A549 (cell line): ENCODE results near the gene TMEM175. TPM values are rescaled to one million over a fixed set of nuclear protein-coding genes. Genes with fewer than 3 reads are reported as not detected.

Experiments
- ATAC-seq, 2 experiments: fragments of 200-7000 bp in 1 of 2; fragments of >200 bp in 1 of 2; cut with Nextera tagmentation in 1 of 2; cut with Tn5 transposase in 1 of 2; 3 replicates each; pipeline versions ENCODE4 v1.8.0 to v1.9.1; 2018 to 2020; ENCODE audit warnings: mild to moderate bottlenecking in 1 of 2, moderate library complexity in 1 of 2
- CTCF ChIA-PET: fragments of 300-600 bp; sonication (Branson Sonifier 250); formaldehyde crosslinking; extraction: SDS; loops from one replicate; lab custom pipeline; 2021; ENCODE audit warnings: antibody characterized with exemption, inconsistent platforms; lab: Yijun Ruan, JAX
- POLR2A ChIA-PET: fragments of 350-600 bp; formaldehyde crosslinking; extraction: SDS; loops from one replicate; lab custom pipeline; 2021; ENCODE audit warnings: antibody characterized with exemption, inconsistent platforms; lab: Yijun Ruan, JAX
- DNase-seq, 2 experiments: peaks; one replicate each; pipeline versions ENCODE4 v3.0.0 to v3.0.0-alpha.2; 2011 to 2016; ENCODE audit warnings: low read depth in 1 of 2, low spot score in 1 of 2
- FAIRE-seq: peaks from 2 replicates; lab custom pipeline; 2011; peaks lifted over from hg19 to GRCh38; lab: Jason Lieb, UNC
- H3K27ac ChIP-seq, 2 experiments: fragments of >200 bp; sonication (Bioruptor Twin); formaldehyde crosslinking; 3 replicates each; pipeline ENCODE4 v1.5.1; 2016 to 2017
- H3K4me1 ChIP-seq: fragments of >200 bp; sonication (Bioruptor Twin); formaldehyde crosslinking; 3 replicates; pipeline ENCODE4 v1.6.1; 2016
- H3K4me2 ChIP-seq: fragments of >200 bp; sonication (Bioruptor Twin); formaldehyde crosslinking; 3 replicates; pipeline ENCODE4 v1.6.1; 2016
- H3K4me3 ChIP-seq: fragments of >200 bp; sonication (Bioruptor Twin); formaldehyde crosslinking; 3 replicates; pipeline ENCODE4 v1.5.1; 2016
- H3K9me3 ChIP-seq: fragments of >200 bp; sonication (Bioruptor Twin); formaldehyde crosslinking; 3 replicates; pipeline ENCODE4 v1.6.1; 2016
- ATOH8 ChIP-seq: fragments of 250-450 bp; sonication (Bioruptor Pico); IDR thresholded peaks from 2 replicates; pipeline ENCODE4 v1.5.0; 2020; ENCODE audit warnings: low read depth, mild to moderate bottlenecking, moderate library complexity
- CBX2 ChIP-seq: fragments of 200-600 bp; sonication (generic); IDR thresholded peaks from 2 replicates; pipeline ENCODE4 v1.6.1; 2016; ENCODE audit warnings: low read depth, mild to moderate bottlenecking, borderline replicate concordance
- CHD2 ChIP-seq: fragments of 150-350 bp; IDR thresholded peaks from 2 replicates; pipeline ENCODE4 v1.6.1; 2014; ENCODE audit warnings: low read length; ENCODE audit not compliant: partially characterized antibody
- E2F6 ChIP-seq: IDR thresholded peaks from 2 replicates; pipeline ENCODE4 v1.6.1; 2012; ENCODE audit warnings: low read depth, borderline replicate concordance
- FOSL2 ChIP-seq, 2 experiments: fragments of 450-650 bp in 1 of 2; fragments of >200 bp in 1 of 2; sonication (Bioruptor Twin) in 1 of 2; formaldehyde crosslinking; IDR thresholded peaks; 2 replicates each; pipeline versions ENCODE4 v1.5.0 to v1.6.1; 2016 to 2020; ENCODE audit warnings: mild to moderate bottlenecking in 1 of 2, moderate library complexity in 1 of 2
- HOXB13 ChIP-seq: fragments of 250-450 bp; sonication (Bioruptor Pico); IDR thresholded peaks from 2 replicates; pipeline ENCODE4 v1.5.0; 2020; ENCODE audit warnings: low read depth, mild to moderate bottlenecking, moderate library complexity
- JUN ChIP-seq, 2 experiments: fragments of >200 bp; sonication (Bioruptor Twin); formaldehyde crosslinking; IDR thresholded peaks; 2 replicates in 1 of 2; 3 replicates in 1 of 2; pipeline ENCODE4 v1.6.1; 2016 to 2017
- KDM1A ChIP-seq: fragments of 200-600 bp; sonication (generic); IDR thresholded peaks from 2 replicates; pipeline ENCODE4 v1.6.1; 2016; ENCODE audit warnings: low read depth, mild to moderate bottlenecking
- KDM5A ChIP-seq: fragments of 200-600 bp; sonication (generic); IDR thresholded peaks from 2 replicates; pipeline ENCODE4 v1.6.1; 2016; ENCODE audit warnings: antibody characterized with exemption, mild to moderate bottlenecking
- MAFK ChIP-seq: fragments of 450-650 bp; IDR thresholded peaks from 2 replicates; pipeline ENCODE4 v1.6.1; 2014; ENCODE audit not compliant: partially characterized antibody
- RAD21 ChIP-seq, 2 experiments: fragments of >200 bp in 1 of 2; sonication (Bioruptor Twin) in 1 of 2; formaldehyde crosslinking in 1 of 2; IDR thresholded peaks in 1 of 2; conservative IDR thresholded peaks in 1 of 2; 2 replicates in 1 of 2; 3 replicates in 1 of 2; pipeline ENCODE4 v1.6.1; 2012 to 2018; ENCODE audit warnings: inconsistent platforms in 1 of 2
- RARB ChIP-seq: fragments of 250-450 bp; sonication (Bioruptor Pico); IDR thresholded peaks from 2 replicates; pipeline ENCODE4 v1.8.0; 2021; ENCODE audit warnings: mild to moderate bottlenecking, moderate library complexity
- RCOR1 ChIP-seq: fragments of 150-350 bp; IDR thresholded peaks from 2 replicates; pipeline ENCODE4 v1.6.1; 2014; ENCODE audit warnings: antibody characterized with exemption, low read length, low read depth
- RFX5 ChIP-seq: fragments of 450-650 bp; IDR thresholded peaks from 2 replicates; pipeline ENCODE4 v1.7.1; 2014; ENCODE audit warnings: antibody characterized with exemption, mild to moderate bottlenecking, moderate library complexity
- TFCP2L1 ChIP-seq: fragments of 250-450 bp; sonication (Bioruptor Pico); IDR thresholded peaks from 2 replicates; pipeline ENCODE4 v1.5.0; 2021; ENCODE audit warnings: mild to moderate bottlenecking
- TP53 ChIP-seq: fragments of 250-450 bp; sonication (Bioruptor Pico); IDR thresholded peaks from 2 replicates; pipeline ENCODE4 v1.5.0; 2021; ENCODE audit warnings: mild to moderate bottlenecking, moderate library complexity
- ZFP36 ChIP-seq: fragments of 450-650 bp; IDR thresholded peaks from 2 replicates; pipeline ENCODE4 v1.6.1; 2014; ENCODE audit warnings: borderline replicate concordance; ENCODE audit not compliant: partially characterized antibody
- WGBS: methylation state at CpG from one replicate; pipeline ENCODE4 v1.1.6; 2017; ENCODE audit errors: missing lambda C conversion rate; 5-methylcytosine and 5-hydroxymethylcytosine counted together
- polyA plus RNA-seq, 4 experiments: library from polyadenylated mRNA; depleted of rRNA in 3 of 4; stranded (reverse); fragments of >200 nt; fragmentation: RNase III in 1 of 4; extraction: RNeasy Plus Mini Kit Qiagen cat#74134 plus additional on column Dnase treatment in 1 of 4; gene quantifications; 2 replicates in 3 of 4; 3 replicates in 1 of 4; pipeline ENCODE4 v1.2.3, GENCODE V29; 2011 to 2017

The TMEM175 gene
- polyA plus RNA-seq, 2 of the 4 experiments (the other 2 are of a cell fraction): 15.7 to 19.4 TPM

GRCh38 chr4:988726-989721, 56.8 kb downstream of the TMEM175 start:
- peaks cover 31% of the 10 kb centered on the region for H3K4me1 ChIP-seq
- ChIA-PET POLR2A (no interaction called here), CTCF (interaction anchor here (0.9 kb wide), 1 partner anchor 246 kb away, joined by 4 read pairs; no protein-coding TSS in a partner anchor)
- FAIRE-seq (no peak), DNase-seq (no peak), ATAC-seq (no peak)
- TF ChIP-seq RARB: no peak
- no peak for TF ChIP-seq JUN (IDR thresholded peaks at IDR 0.05)
- TF ChIP-seq KDM1A: no peak
- TF ChIP-seq KDM5A: no peak
- no peak for TF ChIP-seq RFX5
- WGBS: 96% methylated on average over 25 of the region's 69 CpGs
- H3K27ac ChIP-seq: no peak overlapping the region; a peak in 1 of 6 replicates
- H3K4me2 ChIP-seq: no peak overlapping the region; the same call in 2 of the 3 replicates
- no peaks in the 10 kb centered on the region for H3K9me3 ChIP-seq
- no peak overlapping the region for H3K4me3 ChIP-seq

DNA sequence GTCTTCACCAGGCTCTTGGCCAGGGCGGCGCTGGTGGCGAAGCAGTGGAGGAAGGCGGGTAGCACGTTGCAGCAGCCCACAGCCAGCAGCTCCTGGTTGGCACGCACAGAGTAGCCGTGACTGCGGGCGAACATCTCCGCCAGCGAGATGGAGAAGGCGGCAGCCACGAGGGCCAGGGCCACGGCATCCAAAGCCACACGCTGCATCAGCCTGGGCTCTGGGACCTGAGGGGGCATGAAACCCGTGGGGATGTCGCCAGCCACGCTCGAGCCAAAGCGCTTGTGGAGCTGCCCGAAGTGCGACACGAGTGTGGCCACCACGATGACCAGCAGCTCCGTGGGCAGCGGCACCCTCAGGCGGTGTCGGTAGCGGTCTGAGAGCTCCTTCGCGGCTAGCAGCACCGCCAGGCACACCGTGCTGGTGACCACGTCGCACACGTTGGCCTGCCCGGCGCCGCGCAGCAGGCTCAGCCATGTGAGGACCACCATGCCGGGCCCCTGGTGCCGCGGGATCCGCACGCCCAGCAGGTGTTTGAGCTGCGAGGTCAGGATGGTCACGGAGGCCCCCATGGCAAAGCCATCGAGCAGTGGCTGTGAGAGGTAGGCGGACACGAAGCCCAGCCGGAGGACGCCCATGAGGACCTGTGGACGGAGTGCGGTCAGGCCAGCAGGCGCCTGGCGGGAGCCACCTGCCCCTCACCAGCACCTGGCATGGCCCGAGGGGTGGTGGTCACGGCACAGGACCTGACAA, 57.6 kb downstream of the TMEM175 start:
- Histone ChIP-seq H3K9me3 (no peaks in the 10 kb centered on the region), H3K4me3 (no peak overlapping the region), H3K27ac (no peak overlapping the region), H3K4me1 (peaks cover 28% of the 10 kb centered on the region)
- ATAC-seq (no peak), DNase-seq (no peak)
- POLR2A ChIA-PET: no interaction called here
- no peak for TF ChIP-seq ZFP36
- no peak for TF ChIP-seq CBX2
- TF ChIP-seq MAFK: no peak
- no peak for TF ChIP-seq CHD2
- no peak for TF ChIP-seq TP53 (CRISPR knock-in tag)
- TF ChIP-seq RAD21 (conservative IDR thresholded peaks at IDR 0.05 in 1 of 2, IDR thresholded peaks at IDR 0.05 in 1 of 2): no peak
- TF ChIP-seq RCOR1: no peak
- no peak for TF ChIP-seq E2F6
- TF ChIP-seq FOSL2 (IDR thresholded peaks at IDR 0.05): no peak
- TF ChIP-seq FOSL2 (CRISPR knock-in tag; IDR thresholded peaks at IDR 0.05): no peak
- TF ChIP-seq, all 56 proteins: peak for 0
- FAIRE-seq: no peak
- H3K4me2 ChIP-seq: no peak overlapping the region
- CTCF ChIA-PET: no interaction called here
- WGBS: 100% methylated on average over 4 of the region's 58 CpGs

DNA sequence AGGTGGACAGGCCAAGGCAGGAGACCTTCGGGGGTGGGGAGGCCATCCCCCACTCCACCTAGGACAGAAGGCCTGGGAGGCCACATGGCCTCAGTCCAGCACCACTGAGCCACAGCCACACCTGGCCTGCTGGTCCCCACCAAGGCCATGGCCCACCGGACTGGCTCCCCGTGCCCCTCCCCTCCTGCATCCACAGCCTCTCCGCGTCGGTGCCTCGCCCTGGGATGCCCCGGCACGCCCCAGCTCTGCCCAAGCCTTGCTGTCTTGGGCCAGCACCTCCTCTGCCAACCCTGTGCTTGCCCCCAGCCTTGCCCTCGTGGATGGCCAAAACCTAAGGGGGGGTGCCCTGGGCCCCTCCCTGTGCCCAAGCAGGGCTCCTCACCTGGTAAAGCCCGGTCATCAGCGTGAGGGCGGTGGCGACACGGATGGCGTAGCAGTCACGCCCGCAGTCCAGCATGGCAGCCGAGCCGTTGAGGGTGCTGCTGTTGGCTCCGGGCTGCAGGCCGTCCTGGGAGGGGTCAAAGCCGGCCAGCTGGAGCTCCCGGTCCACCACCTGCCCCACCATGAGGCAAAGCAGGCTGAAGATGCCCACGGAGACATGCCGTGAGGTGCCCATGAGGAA, 58.6 kb downstream of the TMEM175 start:
- no peaks in the 10 kb centered on the region for H3K9me3 ChIP-seq
- FAIRE-seq: no peak
- WGBS: 100% methylated on average over 2 of the region's 26 CpGs
- no peak for ATAC-seq
- DNase-seq: no peak
- no peak overlapping the region for H3K4me2 ChIP-seq
- H3K4me1 ChIP-seq: peaks cover 26% of the 10 kb centered on the region
- POLR2A ChIA-PET: no interaction called here
- H3K4me3 ChIP-seq: no peak overlapping the region
- TF ChIP-seq HOXB13 (CRISPR knock-in tag) (no peak), RFX5 (no peak), ATOH8 (CRISPR knock-in tag) (no peak), TFCP2L1 (CRISPR knock-in tag) (no peak)
- no peak overlapping the region for H3K27ac ChIP-seq
- CTCF ChIA-PET: no interaction called here
